ENCODE results near the gene ITCH.

DNA sequence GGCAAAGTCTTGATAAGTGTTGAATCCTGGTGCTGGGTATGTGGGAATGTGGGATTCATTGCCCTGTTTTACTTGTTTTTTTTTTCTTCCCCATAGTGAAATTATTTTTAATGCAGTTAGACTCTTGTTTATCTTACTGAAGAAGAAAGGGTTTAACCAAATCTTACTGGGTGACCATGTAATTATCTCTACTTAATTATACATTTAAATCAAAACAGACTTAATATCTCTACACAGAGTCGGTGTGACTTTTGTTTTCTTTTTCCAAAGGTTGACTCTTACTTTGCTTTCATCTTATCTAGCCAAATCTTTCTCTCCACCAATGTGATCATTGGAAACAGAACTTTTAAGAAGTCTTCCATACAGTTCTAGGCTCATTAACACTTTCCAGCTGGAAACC is 85.4 kb downstream of the ITCH start:
- TF ChIP-seq, protein P1, sequence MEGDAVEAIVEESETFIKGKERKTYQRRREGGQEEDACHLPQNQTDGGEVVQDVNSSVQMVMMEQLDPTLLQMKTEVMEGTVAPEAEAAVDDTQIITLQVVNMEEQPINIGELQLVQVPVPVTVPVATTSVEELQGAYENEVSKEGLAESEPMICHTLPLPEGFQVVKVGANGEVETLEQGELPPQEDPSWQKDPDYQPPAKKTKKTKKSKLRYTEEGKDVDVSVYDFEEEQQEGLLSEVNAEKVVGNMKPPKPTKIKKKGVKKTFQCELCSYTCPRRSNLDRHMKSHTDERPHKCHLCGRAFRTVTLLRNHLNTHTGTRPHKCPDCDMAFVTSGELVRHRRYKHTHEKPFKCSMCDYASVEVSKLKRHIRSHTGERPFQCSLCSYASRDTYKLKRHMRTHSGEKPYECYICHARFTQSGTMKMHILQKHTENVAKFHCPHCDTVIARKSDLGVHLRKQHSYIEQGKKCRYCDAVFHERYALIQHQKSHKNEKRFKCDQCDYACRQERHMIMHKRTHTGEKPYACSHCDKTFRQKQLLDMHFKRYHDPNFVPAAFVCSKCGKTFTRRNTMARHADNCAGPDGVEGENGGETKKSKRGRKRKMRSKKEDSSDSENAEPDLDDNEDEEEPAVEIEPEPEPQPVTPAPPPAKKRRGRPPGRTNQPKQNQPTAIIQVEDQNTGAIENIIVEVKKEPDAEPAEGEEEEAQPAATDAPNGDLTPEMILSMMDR (IDR thresholded peaks at IDR 0.05 in 2 of 3, conservative IDR thresholded peaks at IDR 0.05 in 1 of 3; ENCODE audit: borderline replicate concordance in 1 of 3, insufficient read depth in 1 of 3, low read depth in 2 of 3, low read length in 2 of 3): no peak
- no peak for TF ChIP-seq POLR2A (IDR thresholded peaks at IDR 0.05; ENCODE audit: borderline replicate concordance, extremely low read depth, insufficient read depth, insufficient read length)
